ENCODE measurements around the gene RTBDN.

RTBDN gene

GRCh38 chr19:12796146-12797071 lies 38.0 kb downstream of the RTBDN start:
- H3K36me3 ChIP-seq = peaks cover 12 to 30% (median 28%) of the 10 kb centered on the region in 3 donors
- intact Hi-C loops (cut with DNase I; ENCODE audit: low total_unique reads) = loop anchor here (2.0 to 10.0 kb wide), 2 partner anchors 30 to 1048 kb away; no protein-coding TSS in a partner anchor
- H3K27me3 ChIP-seq = no peaks in the 10 kb centered on the region
- H3K9me3 ChIP-seq = no peaks in the 10 kb centered on the region
- peak in 1 of 2 donors; percentile 86 for DNase-seq
- H3K4me1 ChIP-seq = peaks cover 0 to 32% (median 24%) of the 10 kb centered on the region in 4 donors
- TF ChIP-seq, protein P1, sequence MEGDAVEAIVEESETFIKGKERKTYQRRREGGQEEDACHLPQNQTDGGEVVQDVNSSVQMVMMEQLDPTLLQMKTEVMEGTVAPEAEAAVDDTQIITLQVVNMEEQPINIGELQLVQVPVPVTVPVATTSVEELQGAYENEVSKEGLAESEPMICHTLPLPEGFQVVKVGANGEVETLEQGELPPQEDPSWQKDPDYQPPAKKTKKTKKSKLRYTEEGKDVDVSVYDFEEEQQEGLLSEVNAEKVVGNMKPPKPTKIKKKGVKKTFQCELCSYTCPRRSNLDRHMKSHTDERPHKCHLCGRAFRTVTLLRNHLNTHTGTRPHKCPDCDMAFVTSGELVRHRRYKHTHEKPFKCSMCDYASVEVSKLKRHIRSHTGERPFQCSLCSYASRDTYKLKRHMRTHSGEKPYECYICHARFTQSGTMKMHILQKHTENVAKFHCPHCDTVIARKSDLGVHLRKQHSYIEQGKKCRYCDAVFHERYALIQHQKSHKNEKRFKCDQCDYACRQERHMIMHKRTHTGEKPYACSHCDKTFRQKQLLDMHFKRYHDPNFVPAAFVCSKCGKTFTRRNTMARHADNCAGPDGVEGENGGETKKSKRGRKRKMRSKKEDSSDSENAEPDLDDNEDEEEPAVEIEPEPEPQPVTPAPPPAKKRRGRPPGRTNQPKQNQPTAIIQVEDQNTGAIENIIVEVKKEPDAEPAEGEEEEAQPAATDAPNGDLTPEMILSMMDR (IDR thresholded peaks at IDR 0.05) = peak; percentile 95 to 97
- H3K4me3 ChIP-seq = no peak overlapping the region
- peak overlapping the region; percentile 60 to 98 for H3K27ac ChIP-seq

GRCh38 chr19:12794971-12795381 lies 39.4 kb downstream of the RTBDN start:
- H3K9me3 ChIP-seq = no peaks in the 10 kb centered on the region
- peak overlapping the region; percentile 98 to 99 for H3K27ac ChIP-seq
- peaks cover 12 to 30% (median 24%) of the 10 kb centered on the region in 3 donors for H3K36me3 ChIP-seq
- TF ChIP-seq, protein P1 (IDR thresholded peaks at IDR 0.05) = no peak
- DNase-seq = no peak
- H3K4me1 ChIP-seq = peaks cover 0 to 28% (median 20%) of the 10 kb centered on the region in 4 donors
- no peaks in the 10 kb centered on the region for H3K27me3 ChIP-seq
- H3K4me3 ChIP-seq = peak overlapping the region in 1 of 2 donors; percentile 96
- intact Hi-C loops (cut with DNase I; ENCODE audit: low total_unique reads) = loop anchor here (10.0 kb wide), 1 partner anchor 1050 kb away; no protein-coding TSS in a partner anchor

GRCh38 chr19:12794196-12794941 lies 40.0 kb downstream of the RTBDN start:
- H3K27ac ChIP-seq = peak overlapping the region; percentile 98 to 99
- no peak for DNase-seq
- H3K36me3 ChIP-seq = peaks cover 9 to 24% (median 18%) of the 10 kb centered on the region in 3 donors
- H3K27me3 ChIP-seq = no peaks in the 10 kb centered on the region
- peak overlapping the region; percentile 86 to 96 for H3K4me3 ChIP-seq
- H3K9me3 ChIP-seq = no peaks in the 10 kb centered on the region
- H3K4me1 ChIP-seq = peaks cover 0 to 29% (median 20%) of the 10 kb centered on the region in 4 donors
- TF ChIP-seq, protein P1 (IDR thresholded peaks at IDR 0.05) = peak in 1 of 2 experiments; percentile 3
- intact Hi-C loops (cut with DNase I; ENCODE audit: low total_unique reads) = loop anchor here (10.0 kb wide), 1 partner anchor 1050 kb away; no protein-coding TSS in a partner anchor

GRCh38 chr19:12793290-12794195 lies 40.8 kb downstream of the RTBDN start:
- Histone ChIP-seq H3K9me3 (no peaks in the 10 kb centered on the region), H3K27me3 (no peaks in the 10 kb centered on the region), H3K36me3 (peaks cover under 1 to 15% (median 9%) of the 10 kb centered on the region in 3 donors), H3K27ac (peak overlapping the region; percentile 98 to 99), H3K4me1 (peaks cover 0 to 37% (median 28%) of the 10 kb centered on the region in 4 donors), H3K4me3 (peak overlapping the region; percentile 86 to 96)
- peak; percentile 89 to 97 for DNase-seq
- intact Hi-C loops (cut with DNase I; ENCODE audit: low total_unique reads) = loop anchor here (2.0 to 10.0 kb wide), 2 partner anchors 15 to 1051 kb away; no protein-coding TSS in a partner anchor
- TF ChIP-seq, protein P1 (IDR thresholded peaks at IDR 0.05) = peak; percentile 4

All from tibial artery (tissue), 4 donors.